Ectodermal cell (in vitro differentiated cells): Measurements from ENCODE around the gene MAPKAPK3.

ENCODE experiments used
- H3K27ac ChIP-seq: 2 replicates; pipeline ENCODE4 v1.7.0; 2013; ENCODE audit warnings: mild to moderate bottlenecking, low read depth, low read length; ENCODE audit not compliant: insufficient read depth, poor library complexity, severe bottlenecking
- H3K27me3 ChIP-seq: 2 replicates; pipeline ENCODE4 v1.7.0; 2013; ENCODE audit warnings: mild to moderate bottlenecking, low read length; ENCODE audit not compliant: insufficient read depth, control insufficient read depth, poor library complexity, severe bottlenecking
- H3K36me3 ChIP-seq: one replicate; pipeline ENCODE4 v1.7.0; 2013; ENCODE audit warnings: low read length; ENCODE audit not compliant: control insufficient read depth, insufficient read depth
- H3K4me1 ChIP-seq: one replicate; pipeline ENCODE4 v1.7.0; 2013; ENCODE audit warnings: low read length; ENCODE audit not compliant: control insufficient read depth, insufficient read depth
- H3K4me3 ChIP-seq: 2 replicates; pipeline ENCODE4 v1.7.0; 2013; ENCODE audit warnings: low read depth, low read length, control low read depth; ENCODE audit not compliant: insufficient read depth
- H3K9me3 ChIP-seq: 2 replicates; pipeline ENCODE4 v1.7.0; 2013; ENCODE audit warnings: mild to moderate bottlenecking, low read length, moderate library complexity; ENCODE audit not compliant: control insufficient read depth
- WGBS, 2 experiments: methylation state at CpG; one replicate each; pipeline ENCODE4 v1.1.7; 2013; ENCODE audit warnings: missing lambda C conversion rate in 2 of 2; 5-methylcytosine and 5-hydroxymethylcytosine counted together

The MAPKAPK3 gene

DNA sequence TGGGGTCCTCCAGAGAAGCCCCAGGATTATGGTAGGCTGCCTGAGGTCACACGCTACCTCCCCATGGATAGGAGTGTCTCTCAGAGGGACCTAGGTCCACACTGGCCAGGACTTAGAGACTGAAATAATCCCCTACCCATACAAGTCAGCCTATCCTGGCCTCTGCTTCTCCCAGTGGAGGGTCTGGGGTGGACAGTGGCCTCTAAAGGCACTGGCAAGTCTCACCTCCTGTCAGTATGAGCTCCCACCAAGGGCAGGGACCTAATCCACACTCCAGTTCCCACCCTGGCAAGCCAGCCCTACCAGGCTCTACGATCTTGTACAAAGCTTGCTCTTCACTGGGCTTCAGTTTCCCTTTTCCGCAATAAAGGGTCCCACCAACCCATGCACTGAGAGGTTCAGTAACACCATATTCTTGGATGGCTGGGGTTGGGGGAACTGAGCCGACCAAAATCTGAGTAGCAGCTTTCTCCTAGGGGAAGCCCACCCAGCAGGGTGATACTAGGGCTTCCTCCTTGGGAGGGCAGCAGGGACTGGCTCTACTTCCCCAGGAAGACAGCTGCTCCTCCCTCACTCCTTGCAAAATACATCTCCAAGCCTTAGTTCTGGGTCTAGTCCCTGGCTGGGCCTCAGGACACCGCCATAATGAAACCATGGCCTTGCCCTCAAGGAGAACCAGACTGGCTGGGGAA, 7.7 kb upstream of the MAPKAPK3 start:
- H3K4me1 ChIP-seq: peaks cover 6% of the 10 kb centered on the region
- no peaks in the 10 kb centered on the region for H3K9me3 ChIP-seq
- H3K27ac ChIP-seq: no peak overlapping the region
- peaks cover 47% of the 10 kb centered on the region for H3K27me3 ChIP-seq
- H3K36me3 ChIP-seq: no peaks in the 10 kb centered on the region
- H3K4me3 ChIP-seq: no peak overlapping the region
- 93 to 94% methylated on average over 5 of the region's 5 CpGs for WGBS, 2 experiments

DNA sequence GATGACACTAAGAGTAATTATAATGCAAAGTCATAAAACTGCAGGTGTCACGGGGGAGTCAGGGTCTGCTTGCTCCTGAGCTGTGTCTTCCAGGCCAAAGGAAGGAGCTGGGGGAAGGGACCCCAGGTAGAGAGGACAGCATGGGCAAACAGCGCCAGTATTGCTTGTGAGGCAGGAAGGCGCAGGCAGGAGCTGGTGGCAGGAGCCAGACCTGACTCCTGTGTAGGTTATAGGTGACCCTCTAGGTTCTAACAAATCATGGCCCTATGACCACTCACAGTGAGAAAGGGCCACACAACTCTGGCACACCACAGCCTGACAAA, 7.2 kb upstream of the MAPKAPK3 start:
- WGBS, 2 experiments: 85 to 86% methylated on average over 3 of the region's 3 CpGs
- H3K27ac ChIP-seq: no peak overlapping the region
- peaks cover 49% of the 10 kb centered on the region for H3K27me3 ChIP-seq
- peaks cover 6% of the 10 kb centered on the region for H3K4me1 ChIP-seq
- no peaks in the 10 kb centered on the region for H3K36me3 ChIP-seq
- no peaks in the 10 kb centered on the region for H3K9me3 ChIP-seq
- H3K4me3 ChIP-seq: no peak overlapping the region

DNA sequence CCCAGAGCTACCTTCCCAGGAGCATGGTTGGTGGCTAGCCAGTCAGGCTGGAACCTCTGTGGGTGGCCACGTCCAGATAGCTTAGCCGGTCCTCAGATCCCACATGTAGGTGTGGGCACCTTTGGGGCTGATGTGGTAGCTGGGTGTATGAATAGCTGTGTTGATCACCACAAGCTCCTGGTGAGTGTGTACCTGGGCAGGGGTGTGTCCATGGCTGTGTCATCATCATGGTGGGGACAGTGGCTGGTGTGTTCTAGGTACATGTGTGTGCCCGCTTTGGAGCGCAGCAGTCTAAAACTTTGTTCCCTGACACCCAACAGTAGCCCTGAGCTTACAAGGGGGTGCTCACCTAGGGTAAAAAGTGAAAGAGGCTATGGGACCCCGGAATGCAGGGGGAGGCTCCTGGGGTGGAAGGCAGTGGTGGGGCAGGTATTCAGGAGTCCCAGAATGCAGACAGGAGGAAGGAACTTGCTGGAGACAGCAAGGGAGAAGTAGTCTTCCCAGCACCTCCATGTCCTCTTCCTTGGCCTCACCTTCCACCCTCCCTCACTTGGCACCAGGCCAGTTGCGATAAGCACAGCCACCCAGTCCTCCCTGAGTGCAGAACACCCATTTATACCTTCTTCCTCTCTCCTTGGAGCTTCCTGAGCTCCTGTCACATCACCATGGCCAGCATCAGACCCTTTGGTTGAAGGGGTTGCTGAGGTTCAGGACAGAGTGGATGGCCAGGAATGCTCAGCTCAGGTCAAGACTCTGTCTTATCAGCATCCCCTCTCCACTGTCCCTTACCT, 6.6 kb upstream of the MAPKAPK3 start:
- Histone ChIP-seq H3K4me3 (no peak overlapping the region), H3K4me1 (peaks cover 6% of the 10 kb centered on the region), H3K27me3 (peaks cover 56% of the 10 kb centered on the region), H3K9me3 (no peaks in the 10 kb centered on the region), H3K36me3 (no peaks in the 10 kb centered on the region), H3K27ac (no peak overlapping the region)
- 90 to 93% methylated on average over 6 of the region's 6 CpGs for WGBS, 2 experiments

DNA sequence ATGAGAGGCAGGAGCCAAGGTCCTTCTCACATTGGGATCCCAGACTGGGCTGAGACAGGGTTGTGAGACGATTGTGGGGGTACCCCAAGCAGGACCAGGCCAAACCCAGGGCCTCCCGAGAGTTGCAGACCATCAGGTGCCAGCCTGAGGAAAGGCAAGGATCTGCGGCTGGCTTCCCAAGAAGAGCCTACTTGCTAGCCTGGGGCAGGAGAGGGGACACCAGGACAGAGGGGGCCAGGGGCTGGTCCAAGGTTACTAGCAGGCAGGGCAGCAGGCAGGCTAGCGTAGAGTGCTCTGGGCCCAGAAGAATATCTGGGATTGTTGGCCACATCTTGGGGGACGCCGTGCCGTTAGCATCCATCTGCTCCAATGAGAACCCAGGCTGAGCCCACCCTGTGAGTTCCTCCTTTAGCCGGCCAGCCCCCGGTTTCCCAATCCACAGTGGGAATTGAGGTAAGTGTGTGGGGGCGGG, 5.9 kb upstream of the MAPKAPK3 start:
- Histone ChIP-seq H3K27ac (no peak overlapping the region), H3K27me3 (peaks cover 56% of the 10 kb centered on the region), H3K36me3 (no peaks in the 10 kb centered on the region), H3K4me1 (peaks cover 6% of the 10 kb centered on the region), H3K4me3 (peak overlapping the region; percentile 40), H3K9me3 (no peaks in the 10 kb centered on the region)
- 57 to 59% methylated on average over 10 of the region's 10 CpGs for WGBS, 2 experiments

DNA sequence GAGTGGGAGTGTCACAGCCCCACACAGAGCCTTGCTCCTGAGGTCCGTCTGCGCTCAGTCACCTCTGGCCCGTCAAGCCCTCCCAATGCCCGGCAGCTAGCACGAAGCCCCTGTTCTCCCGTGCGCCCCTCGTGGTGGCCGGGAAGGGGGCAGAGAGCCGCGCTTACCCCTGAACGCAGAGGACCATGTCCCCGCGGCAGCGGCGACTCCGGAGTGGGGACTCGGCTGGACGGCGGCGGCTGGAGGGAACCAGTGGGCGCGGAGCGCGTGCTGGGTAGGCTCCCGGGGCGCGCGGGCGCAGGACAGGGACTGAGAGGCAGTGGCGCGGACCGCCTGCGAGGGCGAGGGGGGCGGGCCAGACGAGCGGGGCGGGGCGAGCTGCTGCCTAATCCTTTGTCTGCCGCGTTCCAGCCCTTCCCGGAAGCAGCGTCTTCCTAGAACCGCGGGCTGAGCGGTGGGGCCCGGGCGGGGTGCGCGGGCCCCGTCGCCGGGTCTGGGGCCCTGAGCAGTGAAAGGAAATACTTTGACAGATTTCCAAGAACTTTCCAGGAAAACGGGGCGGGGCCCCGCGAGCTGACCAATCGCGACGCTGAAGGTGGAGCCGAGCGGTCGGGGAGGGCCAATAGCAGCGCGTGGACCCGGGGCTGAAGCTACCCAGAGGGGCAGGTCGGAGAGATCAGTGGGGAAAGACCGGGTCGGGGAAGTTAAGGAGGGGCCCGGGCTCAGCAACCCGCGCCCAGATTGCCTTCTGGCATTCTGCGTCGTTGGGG, 5.3 kb upstream of the MAPKAPK3 start, which contains the start of gene CISH:
TSS of gene CISH (minus strand) at position 311 of the 770 bp plus-strand sequence. CDS start at position 187, 124 bp downstream.
- WGBS, 2 experiments: 1% methylated on average over 75 of the region's 75 CpGs
- H3K27me3 ChIP-seq: peaks cover 56% of the 10 kb centered on the region
- H3K36me3 ChIP-seq: no peaks in the 10 kb centered on the region
- peak within 1 kb of the TSS; percentile 40 for H3K4me3 ChIP-seq
- no peaks in the 10 kb centered on the region for H3K9me3 ChIP-seq
- peak within 1 kb of the TSS; percentile 68 for H3K27ac ChIP-seq
- H3K4me1 ChIP-seq: peaks cover 8% of the 10 kb centered on the region

DNA sequence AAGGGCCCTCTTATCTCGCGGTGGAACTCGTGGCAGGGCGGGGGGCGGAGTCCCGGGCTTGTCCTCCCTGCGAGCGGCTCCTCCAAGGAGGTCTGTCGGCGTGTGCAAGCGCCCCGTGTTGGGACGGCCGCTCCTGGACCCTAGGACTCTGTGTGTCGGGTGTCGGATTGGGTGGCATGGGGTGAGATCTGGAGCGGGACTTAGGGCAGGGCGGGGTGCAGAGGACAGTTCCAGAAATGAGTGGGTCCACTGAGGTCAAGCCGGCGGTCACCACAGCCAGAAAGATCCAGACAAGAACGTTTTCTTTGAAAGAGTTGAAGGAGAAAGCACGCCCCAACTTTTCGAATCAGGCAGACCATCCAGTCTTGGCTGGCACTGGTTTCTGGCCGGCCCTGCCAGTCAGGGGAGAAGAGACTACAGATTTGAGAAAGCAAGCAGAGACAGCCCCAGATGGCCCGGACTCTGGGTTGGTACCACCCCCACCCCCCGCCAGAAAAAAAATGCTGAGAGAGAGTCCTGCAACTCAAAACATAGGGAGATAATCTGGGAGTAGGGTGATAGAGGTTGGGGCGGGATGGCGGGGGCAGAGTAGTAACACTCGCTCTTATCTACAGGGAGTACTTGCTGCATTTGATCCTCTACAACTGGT, 4.6 kb upstream of the MAPKAPK3 start:
- Histone ChIP-seq H3K27ac (no peak overlapping the region), H3K27me3 (peaks cover 56% of the 10 kb centered on the region), H3K4me3 (peak overlapping the region; percentile 40), H3K4me1 (peaks cover 10% of the 10 kb centered on the region), H3K9me3 (no peaks in the 10 kb centered on the region), H3K36me3 (no peaks in the 10 kb centered on the region)
- WGBS, 2 experiments: 15 to 18% methylated on average over 29 of the region's 29 CpGs

DNA sequence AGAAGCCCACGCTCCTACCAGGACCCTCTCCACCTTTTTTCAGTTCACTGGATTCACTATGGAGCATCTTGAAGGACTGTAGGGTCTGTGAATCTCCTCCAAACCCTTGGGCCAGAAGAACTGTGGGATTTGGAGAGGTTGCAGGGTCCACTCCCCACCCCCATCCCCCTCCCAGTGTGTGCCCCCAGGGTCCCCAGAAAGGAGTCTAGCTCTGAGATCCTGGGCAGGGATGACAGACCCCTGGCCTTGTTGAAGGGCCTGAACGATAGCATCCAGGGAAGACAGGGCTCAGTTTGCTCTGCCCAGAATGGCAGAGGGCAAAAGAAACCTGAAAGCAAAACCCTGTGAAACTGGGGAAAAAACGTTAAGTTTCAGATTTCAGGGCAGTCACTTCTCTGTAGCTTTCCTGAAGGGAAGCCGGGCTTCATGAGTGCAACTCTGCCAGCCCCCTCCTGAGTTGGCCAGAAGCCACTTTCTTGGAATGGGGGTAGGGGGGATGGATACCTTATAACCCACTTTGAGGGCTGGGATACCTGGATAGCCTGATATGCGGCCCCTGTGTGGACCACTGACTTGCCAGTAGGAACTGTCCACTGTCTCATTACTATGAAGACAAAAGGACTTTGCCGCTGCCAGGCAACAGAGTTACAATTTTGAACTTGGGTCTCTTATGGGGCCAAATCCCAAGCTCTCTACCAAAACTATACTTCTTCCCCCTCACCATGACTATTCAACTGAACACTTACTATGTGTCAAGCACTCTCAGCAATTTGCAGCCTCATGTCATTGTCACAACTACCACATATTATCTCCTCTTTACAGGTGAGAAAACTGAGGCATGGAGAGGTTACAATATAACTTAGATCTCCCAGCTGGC, 3.7 kb upstream of the MAPKAPK3 start:
- H3K4me1 ChIP-seq: peaks cover 19% of the 10 kb centered on the region
- no peaks in the 10 kb centered on the region for H3K36me3 ChIP-seq
- 71% methylated on average over 6 of the region's 6 CpGs for WGBS, 2 experiments
- H3K27me3 ChIP-seq: peaks cover 56% of the 10 kb centered on the region
- H3K27ac ChIP-seq: no peak overlapping the region
- H3K9me3 ChIP-seq: no peaks in the 10 kb centered on the region
- no peak overlapping the region for H3K4me3 ChIP-seq

DNA sequence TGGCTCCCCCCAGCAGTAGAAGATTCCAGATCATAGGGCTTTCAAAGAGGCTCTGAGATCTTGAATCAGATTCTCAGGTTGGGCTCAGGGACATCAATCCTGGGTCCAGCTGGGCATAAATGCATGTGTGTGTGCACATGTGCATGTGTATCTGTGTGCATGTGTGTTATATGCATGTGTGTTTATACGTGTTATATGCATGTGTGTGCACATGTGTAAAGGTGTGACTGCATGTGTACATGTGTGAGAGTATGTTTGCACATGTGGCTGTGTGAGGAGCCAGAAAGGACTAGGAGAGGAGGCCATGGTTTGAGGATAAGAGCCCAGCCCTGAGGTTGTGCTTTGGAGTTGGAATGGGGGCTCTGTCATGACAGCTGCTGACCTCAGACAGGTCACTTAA, 1.8 kb upstream of the MAPKAPK3 start:
- Histone ChIP-seq H3K36me3 (no peaks in the 10 kb centered on the region), H3K4me3 (no peak overlapping the region), H3K27me3 (peaks cover 42% of the 10 kb centered on the region), H3K9me3 (no peaks in the 10 kb centered on the region), H3K4me1 (peaks cover 20% of the 10 kb centered on the region), H3K27ac (no peak overlapping the region)
- WGBS, 2 experiments: 45 to 47% methylated on average over 1 of the region's 1 CpG

DNA sequence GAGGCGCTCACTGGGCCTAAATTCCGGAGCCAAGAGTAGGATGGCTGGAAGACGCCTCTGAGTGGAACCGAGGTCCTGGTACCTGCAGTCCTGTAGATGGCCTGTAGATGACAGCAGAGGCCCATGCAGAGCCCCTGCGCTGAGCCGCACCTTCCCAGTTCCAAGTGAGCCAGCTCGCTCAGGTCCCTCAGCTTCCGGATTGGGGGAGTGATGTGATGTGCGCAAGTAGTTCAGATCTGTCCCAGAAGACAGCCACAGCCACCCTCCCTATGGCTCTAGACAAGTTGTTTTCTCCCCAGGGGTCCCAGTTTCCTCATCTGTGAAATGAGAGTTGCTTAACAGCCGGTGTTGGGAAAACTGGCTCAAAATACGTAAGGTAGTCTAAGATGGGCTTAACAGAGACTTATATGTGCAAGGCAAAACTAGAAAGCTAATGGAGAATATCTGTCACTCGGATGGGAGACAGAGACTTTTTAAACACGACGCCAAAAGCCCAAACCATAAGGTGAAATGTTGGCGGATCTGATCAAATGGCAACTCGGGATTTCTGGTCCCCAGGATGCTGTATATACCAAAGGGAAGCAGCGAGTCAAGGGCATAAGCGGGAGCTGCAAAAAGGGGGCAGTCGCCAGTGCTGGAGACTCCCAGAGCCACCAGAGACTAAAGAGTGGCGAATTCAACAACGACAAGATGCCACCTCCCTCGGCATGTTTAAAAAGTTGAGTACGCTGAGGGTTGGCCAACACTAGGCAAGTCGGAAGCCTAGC, 765 bp upstream of the MAPKAPK3 start:
- peak overlapping the region; percentile 47 for H3K4me3 ChIP-seq
- no peak overlapping the region for H3K27ac ChIP-seq
- no peaks in the 10 kb centered on the region for H3K9me3 ChIP-seq
- H3K36me3 ChIP-seq: no peaks in the 10 kb centered on the region
- 5 to 6% methylated on average over 24 of the region's 24 CpGs for WGBS, 2 experiments
- peaks cover 20% of the 10 kb centered on the region for H3K4me1 ChIP-seq
- peaks cover 32% of the 10 kb centered on the region for H3K27me3 ChIP-seq
